ENCODE results near the gene FAM163A. TPM values are rescaled to one million over a fixed set of nuclear protein-coding genes. Genes with fewer than 3 reads are reported as not detected.
A peak's percentile ranks its signal among the peaks of the same experiment; 100 is the strongest.

FAM163A gene
- total and polyA plus RNA-seq, 12 donors: 0.07 to 0.30 (median 0.15) TPM; not detected in 4

DNA sequence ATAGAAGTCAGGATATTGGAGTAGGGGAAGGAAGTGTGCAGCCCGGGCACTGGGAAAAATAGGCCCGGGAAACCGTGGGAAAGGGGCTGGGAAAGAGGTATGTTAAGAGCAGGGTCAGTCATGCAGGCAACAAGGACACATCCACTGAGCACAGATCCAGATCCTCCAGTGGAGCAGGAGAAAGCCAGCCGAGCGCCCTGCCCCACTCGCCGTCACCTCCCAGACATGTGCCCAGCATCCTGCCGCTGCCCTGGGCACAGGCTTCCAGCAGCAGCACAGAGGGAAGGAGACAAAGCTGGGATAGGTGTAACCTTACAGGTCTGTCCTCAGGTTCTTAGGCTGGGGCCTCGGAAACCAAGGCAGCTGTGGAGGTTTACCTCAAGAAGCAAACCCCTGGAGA lies 64.2 kb downstream of the FAM163A start:
- H3K27me3 ChIP-seq: peaks cover 0 to 29% (median 5%) of the 10 kb centered on the region in 7 donors
- H3K4me3 ChIP-seq: no peak overlapping the region
- no peak overlapping the region for H3K27ac ChIP-seq
- 85 to 90% methylated on average over 9 of the region's 9 CpGs for WGBS, 2 donors
- DNase-seq (no peak), ATAC-seq (no peak)
- H3K4me1 ChIP-seq: peaks cover 0 to 9% (median 3%) of the 10 kb centered on the region in 9 donors
- H3K9me3 ChIP-seq: no peaks in the 10 kb centered on the region
- TF ChIP-seq, protein P1, sequence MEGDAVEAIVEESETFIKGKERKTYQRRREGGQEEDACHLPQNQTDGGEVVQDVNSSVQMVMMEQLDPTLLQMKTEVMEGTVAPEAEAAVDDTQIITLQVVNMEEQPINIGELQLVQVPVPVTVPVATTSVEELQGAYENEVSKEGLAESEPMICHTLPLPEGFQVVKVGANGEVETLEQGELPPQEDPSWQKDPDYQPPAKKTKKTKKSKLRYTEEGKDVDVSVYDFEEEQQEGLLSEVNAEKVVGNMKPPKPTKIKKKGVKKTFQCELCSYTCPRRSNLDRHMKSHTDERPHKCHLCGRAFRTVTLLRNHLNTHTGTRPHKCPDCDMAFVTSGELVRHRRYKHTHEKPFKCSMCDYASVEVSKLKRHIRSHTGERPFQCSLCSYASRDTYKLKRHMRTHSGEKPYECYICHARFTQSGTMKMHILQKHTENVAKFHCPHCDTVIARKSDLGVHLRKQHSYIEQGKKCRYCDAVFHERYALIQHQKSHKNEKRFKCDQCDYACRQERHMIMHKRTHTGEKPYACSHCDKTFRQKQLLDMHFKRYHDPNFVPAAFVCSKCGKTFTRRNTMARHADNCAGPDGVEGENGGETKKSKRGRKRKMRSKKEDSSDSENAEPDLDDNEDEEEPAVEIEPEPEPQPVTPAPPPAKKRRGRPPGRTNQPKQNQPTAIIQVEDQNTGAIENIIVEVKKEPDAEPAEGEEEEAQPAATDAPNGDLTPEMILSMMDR (IDR thresholded peaks at IDR 0.05): no peak
- intact Hi-C loops (cut with DNase I): no loop called here
- H3K36me3 ChIP-seq: no peaks in the 10 kb centered on the region

DNA sequence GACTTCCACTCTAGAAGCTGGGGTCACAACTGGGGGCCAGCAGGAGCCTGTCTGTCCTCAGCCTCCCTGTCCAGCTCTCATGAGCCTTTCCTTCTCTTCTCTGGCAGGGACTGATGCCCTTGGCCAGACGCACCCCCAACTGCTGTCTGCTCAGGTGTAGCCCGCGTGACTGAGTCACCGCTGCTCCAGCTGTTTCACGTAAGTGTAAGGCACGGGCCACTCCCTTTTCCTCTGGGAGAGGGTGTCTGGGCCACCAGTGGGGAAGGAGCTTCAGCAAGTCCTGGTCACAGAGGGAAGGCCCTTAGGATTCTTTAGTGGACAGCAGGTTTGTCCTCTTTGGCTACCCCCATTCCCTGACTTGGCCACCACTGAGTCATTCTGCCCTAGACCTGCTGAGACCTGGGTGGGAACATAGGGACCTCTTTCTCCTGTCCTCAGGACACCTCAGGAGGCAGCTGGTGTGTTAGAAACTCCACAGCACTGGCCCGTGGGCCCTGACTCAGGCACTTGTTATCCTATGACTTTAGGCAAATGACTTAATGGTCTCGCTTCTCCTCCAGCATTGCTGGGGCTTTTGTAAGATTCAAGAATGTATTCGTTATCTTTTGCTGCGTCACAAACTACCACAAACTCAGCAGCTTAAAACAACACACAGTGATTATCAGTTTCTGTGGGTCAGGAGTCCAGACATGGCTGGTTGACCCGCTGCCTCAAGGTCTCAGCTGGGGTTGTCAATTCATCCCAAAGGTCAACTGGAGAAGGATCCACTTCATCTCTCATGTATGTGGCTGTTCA lies 64.8 kb downstream of the FAM163A start:
- intact Hi-C loops (cut with DNase I): loop anchor here in 1 of 10 donors (1.0 kb wide), 1 partner anchor 103 kb away; no protein-coding TSS in a partner anchor
- H3K4me3 ChIP-seq: no peak overlapping the region
- 88 to 90% methylated on average over 11 of the region's 11 CpGs for WGBS, 2 donors
- DNase-seq (no peak), ATAC-seq (peak in 2 of 8 donors; percentile 13 to 19)
- no peaks in the 10 kb centered on the region for H3K36me3 ChIP-seq
- peaks cover 0 to 31% (median 5%) of the 10 kb centered on the region in 7 donors for H3K27me3 ChIP-seq
- no peak overlapping the region for H3K27ac ChIP-seq
- no peaks in the 10 kb centered on the region for H3K9me3 ChIP-seq
- TF ChIP-seq, protein P1 (IDR thresholded peaks at IDR 0.05): no peak
- H3K4me1 ChIP-seq: peaks cover 0 to 9% (median 3%) of the 10 kb centered on the region in 9 donors

DNA sequence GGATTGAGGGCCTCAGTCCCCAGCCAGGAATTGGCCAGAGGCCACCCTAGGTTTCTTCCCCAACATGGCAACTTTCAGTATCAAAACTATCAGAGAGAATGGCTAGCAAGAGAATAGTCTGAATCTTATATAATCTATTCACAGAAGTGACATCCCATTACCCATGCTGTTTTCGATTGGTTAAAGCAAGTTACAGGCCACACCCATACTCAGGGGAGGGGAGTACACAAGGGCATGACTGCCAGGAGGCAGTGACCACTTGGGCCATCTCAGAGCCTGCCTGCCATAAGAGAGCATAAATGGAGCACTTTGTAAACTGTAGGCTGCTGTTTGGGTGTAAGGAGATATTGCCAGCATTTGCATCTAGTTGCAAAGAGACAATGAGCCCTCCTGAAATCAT lies 65.4 kb downstream of the FAM163A start:
- 91 to 96% methylated on average over 1 of the region's 1 CpG for WGBS, 2 donors

More for the DNA sequence above, 65.4 kb downstream of the FAM163A start:
- TF ChIP-seq, protein P1 (IDR thresholded peaks at IDR 0.05): no peak
- DNase-seq (no peak), ATAC-seq (no peak)
- no peaks in the 10 kb centered on the region for H3K36me3 ChIP-seq
- peaks cover 0 to 33% (median 5%) of the 10 kb centered on the region in 7 donors for H3K27me3 ChIP-seq
- intact Hi-C loops (cut with DNase I): loop anchor here in 1 of 10 donors (1.0 kb wide), 1 partner anchor 103 kb away; no protein-coding TSS in a partner anchor
- H3K9me3 ChIP-seq: no peaks in the 10 kb centered on the region
- peaks cover 0 to 9% (median 3%) of the 10 kb centered on the region in 9 donors for H3K4me1 ChIP-seq
- H3K27ac ChIP-seq: no peak overlapping the region
- no peak overlapping the region for H3K4me3 ChIP-seq

Data from heart right ventricle (tissue), 16 donors.